ENCODE measurements around the gene STEAP3. TPM values are rescaled to one million over a fixed set of nuclear protein-coding genes. Genes with fewer than 3 reads are reported as not detected.

The STEAP3 gene
- total RNA-seq, 1 experiment from 2014 or later, result 15.4 TPM

GRCh38 chr2:119246884-119247843 is 23.5 kb downstream of the STEAP3 start:
- Histone ChIP-seq H3K23ac (ENCODE audit: insufficient read length, low read depth, low read length) (no peak overlapping the region), H2BK120ac (ENCODE audit: low read depth, low read length, poor library complexity, severe bottlenecking) (no peak overlapping the region), H3K4ac (ENCODE audit: low read depth, low read length) (no peak overlapping the region), H2BK15ac (ENCODE audit: low read depth, low read length) (no peak overlapping the region), H2AK5ac (ENCODE audit: insufficient read length, low read length) (no peak overlapping the region), H2AFZ (ENCODE audit: low read length) (no peak overlapping the region), H3K4me1 (ENCODE audit: insufficient read depth, low read length) (no peaks in the 10 kb centered on the region), H4K8ac (replicated peaks; ENCODE audit: insufficient read length, low read depth, low read length) (no peak overlapping the region), H4K20me1 (ENCODE audit: control insufficient read depth, insufficient read depth, insufficient read length) (no peaks in the 10 kb centered on the region), H3K4me2 (ENCODE audit: insufficient read depth, insufficient read length, low read length) (no peak overlapping the region), H3K79me1 (ENCODE audit: insufficient read depth, low read depth, low read length, poor library complexity, severe bottlenecking) (no peaks in the 10 kb centered on the region), H3K18ac (ENCODE audit: insufficient read length, low read depth, low read length) (no peak overlapping the region), H3K56ac (ENCODE audit: insufficient read length, low read depth, low read length) (no peak overlapping the region), H3K27ac (ENCODE audit: insufficient read length, low read depth, low read length) (no peak overlapping the region), H2BK20ac (ENCODE audit: low read depth, low read length, poor library complexity, severe bottlenecking) (no peak overlapping the region), H3K9ac (ENCODE audit: extremely low read depth, insufficient read length, low read length) (no peak overlapping the region), H2BK5ac (ENCODE audit: insufficient read length, low read length) (no peak overlapping the region), H4K91ac (ENCODE audit: insufficient read length, low read depth, low read length) (no peak overlapping the region), H3K14ac (ENCODE audit: insufficient read depth, low read length) (no peak overlapping the region), H3K23me2 (ENCODE audit: insufficient read length, low read depth, low read length, poor library complexity, severe bottlenecking) (no peaks in the 10 kb centered on the region), H3K9me3 (ENCODE audit: control insufficient read depth, low read depth, low read length) (no peaks in the 10 kb centered on the region), H2BK12ac (ENCODE audit: insufficient read length, low read depth, low read length) (no peak overlapping the region), H3K27me3 (ENCODE audit: insufficient read depth, low read length) (no peaks in the 10 kb centered on the region; the same call in 1 of the 2 replicates), H4K5ac (ENCODE audit: insufficient read length, low read depth, low read length) (no peak overlapping the region), H3T11ph (ENCODE audit: low read length) (no peak overlapping the region), H3K79me2 (ENCODE audit: insufficient read depth, low read length) (no peaks in the 10 kb centered on the region)
- Mint-ChIP-seq H3K27ac (no peak overlapping the region; a peak in 1 of 7 replicates), H3K9me3 (no peaks in the 10 kb centered on the region; a peak in 1 of 5 replicates), H3K36me3 (ENCODE audit: insufficient read depth in 1 of 3, low read depth in 3 of 3) (peaks cover 23 to 41% (median 38%) of the 10 kb centered on the region in 3 experiments), H3K4me1 (peaks cover 16 to 20% of the 10 kb centered on the region in 2 experiments), H3K27me3 (ENCODE audit: low read depth) (no peaks in the 10 kb centered on the region), H3K4me3 (no peak overlapping the region)
- DNase-seq, result no peak
- no CpG with 5 or more reads among the region's 24 CpGs for WGBS (ENCODE audit: extremely low coverage, insufficient read length, low lambda C conversion rate)
- TF ChIP-seq CTCF (conservative IDR thresholded peaks at IDR 0.05), result peak; percentile 47
